RKO (cell line): ENCODE measurements around the gene GPD1.

Experiments used
- DNase-seq: peaks from one replicate; pipeline ENCODE4 v3.0.0-alpha.2; 2016; ENCODE audit warnings: low spot score

GPD1 gene

DNA sequence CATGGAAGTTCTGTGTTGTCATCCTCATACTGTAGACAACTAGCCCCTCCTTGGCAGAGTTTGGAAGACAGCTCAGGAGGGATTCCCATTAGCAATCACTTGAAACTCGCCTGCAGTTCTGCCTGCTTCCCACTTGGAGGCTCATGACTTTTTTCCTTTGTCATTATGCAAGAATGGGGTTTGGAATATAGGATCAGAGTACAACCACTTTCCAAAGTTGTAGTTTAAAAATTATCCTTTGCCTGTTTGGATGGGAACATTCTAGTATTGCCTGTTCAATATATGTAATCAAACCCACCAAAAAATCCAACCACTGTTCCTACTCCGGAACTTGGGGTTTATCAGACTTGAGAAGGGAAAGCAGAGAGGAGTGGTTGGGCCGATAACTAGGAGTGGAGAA lies 2.1 kb upstream of the GPD1 start:
- DNase-seq: peak; percentile 78

DNA sequence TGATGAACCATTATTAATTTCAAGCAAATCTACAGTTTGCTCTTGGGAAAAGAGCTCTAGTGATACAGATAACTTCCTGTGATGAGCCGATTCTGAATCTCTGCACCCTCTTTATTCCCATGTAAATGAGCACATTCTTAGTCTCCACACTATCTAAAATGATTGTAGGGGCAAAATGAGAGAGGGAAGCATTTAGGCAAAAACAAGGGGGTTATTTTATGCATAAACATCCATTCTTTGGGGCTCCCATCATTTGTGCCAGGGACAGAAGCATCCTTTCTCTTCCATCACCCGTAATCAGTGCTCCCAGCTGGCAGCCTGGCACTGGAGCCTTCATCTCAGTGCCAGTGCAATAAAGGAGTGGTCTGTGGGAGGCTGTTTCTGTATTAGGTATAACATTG lies 1.7 kb upstream of the GPD1 start:
- no peak for DNase-seq

DNA sequence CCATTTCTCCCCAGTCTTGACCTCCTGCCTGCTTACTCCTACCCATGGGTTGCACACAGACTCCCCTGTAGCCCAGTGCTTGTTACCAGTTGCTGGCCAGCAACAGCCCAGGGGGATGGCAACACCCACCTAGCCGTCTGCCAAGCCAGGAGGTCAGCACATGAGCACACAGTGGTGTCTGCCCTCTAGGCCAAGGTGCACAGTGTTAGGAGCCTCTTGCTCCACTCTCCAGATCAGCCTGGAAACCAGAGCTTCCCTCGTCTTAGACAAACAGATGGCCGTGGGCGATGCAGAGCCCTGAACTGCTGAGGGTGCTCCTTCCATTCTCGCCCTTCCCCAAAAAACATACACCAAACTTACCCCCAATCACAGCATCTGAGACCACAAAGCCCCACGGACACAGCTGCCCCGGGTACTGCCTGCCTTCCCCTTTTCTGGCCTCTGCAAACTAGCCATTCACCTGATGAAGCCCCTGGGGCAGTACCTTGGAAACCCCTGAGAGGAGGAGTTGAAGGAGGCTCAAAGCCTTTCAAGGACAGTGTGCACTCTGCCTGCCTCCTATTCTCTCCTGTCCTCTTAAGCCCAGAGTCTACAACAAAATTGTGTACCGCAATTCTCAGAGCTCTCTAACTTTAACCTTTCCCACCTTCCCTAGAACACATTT lies 1.0 kb upstream of the GPD1 start:
- no peak for DNase-seq

DNA sequence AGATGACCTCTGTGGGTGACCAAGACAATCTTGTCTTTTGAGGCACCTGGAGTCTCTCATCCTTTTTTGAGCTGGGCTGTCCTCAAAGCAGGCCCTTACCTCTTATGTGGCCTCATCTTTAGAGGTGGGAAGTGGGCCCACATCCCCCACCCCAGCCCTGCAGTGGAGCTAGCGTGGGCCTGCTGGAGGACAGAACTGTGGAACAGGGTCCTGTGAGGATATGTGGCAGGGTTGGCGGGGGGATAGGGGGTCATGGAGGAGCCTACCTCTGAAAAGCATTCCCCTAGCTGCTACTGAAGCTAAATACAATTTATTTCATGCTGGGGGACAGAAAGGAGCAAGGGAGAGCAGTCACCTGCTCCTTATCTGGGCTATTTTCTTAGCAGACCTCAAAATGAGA lies 457 bp upstream of the GPD1 start:
- DNase-seq: no peak

DNA sequence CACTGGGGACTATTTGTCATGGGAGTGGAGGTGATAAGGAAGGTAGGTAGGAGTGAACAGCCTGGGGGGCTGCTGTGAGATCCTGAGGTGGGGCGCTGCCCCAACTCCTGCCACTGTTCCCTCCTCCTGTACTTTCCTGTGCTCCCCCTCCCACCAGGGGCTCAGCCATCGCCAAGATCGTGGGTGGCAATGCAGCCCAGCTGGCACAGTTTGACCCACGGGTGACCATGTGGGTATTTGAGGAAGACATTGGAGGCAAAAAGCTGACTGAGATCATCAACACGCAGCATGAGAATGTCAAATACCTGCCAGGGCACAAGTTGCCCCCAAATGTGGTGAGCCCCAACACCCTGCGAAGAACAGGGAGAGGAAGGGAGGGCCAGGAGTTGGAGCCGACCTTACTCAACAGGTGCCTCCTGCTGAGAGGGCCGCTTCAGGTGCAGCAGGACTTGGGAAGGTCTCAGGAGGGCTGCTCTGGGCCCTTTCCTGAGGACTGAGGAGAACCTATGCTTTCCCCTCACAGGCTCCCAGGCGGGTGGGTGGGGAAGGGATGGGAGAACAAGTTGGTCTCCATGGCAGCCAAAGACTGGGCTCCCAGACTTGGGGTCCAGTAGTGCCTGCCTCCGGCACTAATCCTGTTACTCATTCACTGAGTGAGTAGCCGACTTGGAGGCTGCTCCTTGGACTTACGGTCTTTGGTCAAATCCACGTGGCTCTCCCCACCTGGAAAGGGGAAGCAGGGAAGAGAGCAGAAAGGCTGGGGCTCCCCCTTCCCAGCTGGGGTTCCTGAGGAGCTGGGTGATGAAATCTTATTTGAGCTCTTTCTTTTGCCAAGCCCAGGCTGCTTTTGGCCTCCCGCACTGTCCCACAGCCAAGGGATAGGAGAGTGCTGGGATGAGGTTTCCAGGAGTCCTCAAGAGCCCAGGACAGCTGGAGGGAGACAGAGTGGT lies 884 bp downstream of the GPD1 start:
- DNase-seq: no peak

- no peak for DNase-seq
Observed at GRCh38 chr12:50105913-50106450, 2.2 kb downstream of the GPD1 start.

- DNase-seq: no peak
Observed at GRCh38 chr12:50106907-50107306, 3.1 kb downstream of the GPD1 start.

DNA sequence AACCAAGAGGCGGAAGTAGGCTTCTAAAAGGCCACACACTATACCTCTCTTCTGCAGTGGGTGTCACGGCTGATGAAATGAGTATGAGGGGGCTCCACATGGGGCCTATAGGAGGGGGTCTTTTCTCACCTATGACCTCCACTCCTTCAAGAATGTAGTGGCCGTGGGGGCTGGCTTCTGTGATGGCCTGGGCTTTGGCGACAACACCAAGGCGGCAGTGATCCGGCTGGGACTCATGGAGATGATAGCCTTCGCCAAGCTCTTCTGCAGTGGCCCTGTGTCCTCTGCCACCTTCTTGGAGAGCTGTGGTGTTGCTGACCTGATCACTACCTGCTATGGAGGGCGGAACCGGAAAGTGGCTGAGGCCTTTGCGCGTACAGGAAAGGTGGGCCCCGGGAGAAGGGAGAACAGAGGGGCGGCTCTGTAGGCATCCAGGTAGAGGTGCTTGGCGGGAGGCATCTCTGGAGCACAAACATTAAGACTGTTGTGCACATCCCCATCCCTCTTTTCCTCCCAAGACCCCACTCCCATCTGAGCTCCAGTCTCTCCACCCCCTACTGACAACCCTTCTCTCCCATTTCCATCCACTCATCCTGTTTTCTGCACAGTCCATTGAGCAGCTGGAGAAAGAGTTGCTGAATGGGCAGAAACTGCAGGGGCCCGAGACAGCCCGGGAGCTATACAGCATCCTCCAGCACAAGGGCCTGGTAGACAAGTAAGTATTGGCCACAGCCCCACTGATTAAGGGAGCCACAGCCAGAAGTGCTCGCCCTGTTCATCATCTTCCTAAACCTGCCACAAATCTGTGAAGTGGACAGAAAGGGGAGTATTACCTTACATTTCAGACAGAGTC lies 3.8 kb downstream of the GPD1 start:
- DNase-seq: no peak

DNA sequence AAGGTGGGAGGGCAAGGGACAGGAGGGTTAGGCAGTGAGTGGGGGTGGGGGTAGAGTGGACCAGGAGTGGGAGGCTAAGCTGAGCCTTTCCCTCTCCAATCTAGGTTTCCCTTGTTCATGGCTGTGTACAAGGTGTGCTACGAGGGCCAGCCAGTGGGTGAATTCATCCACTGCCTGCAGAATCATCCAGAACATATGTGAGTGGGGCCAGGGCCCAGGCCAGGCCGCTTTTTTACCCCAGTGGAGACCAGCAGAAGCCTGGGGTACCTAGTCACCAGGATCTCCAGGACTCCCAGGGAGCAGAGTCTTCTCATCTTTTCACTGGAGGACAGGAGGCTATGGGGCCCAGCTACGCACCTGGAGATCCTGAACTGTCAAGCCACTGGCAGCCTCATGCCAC lies 5.5 kb downstream of the GPD1 start:
- no peak for DNase-seq

- DNase-seq: no peak
Observed at GRCh38 chr12:50110127-50110761, 6.4 kb downstream of the GPD1 start.

DNA sequence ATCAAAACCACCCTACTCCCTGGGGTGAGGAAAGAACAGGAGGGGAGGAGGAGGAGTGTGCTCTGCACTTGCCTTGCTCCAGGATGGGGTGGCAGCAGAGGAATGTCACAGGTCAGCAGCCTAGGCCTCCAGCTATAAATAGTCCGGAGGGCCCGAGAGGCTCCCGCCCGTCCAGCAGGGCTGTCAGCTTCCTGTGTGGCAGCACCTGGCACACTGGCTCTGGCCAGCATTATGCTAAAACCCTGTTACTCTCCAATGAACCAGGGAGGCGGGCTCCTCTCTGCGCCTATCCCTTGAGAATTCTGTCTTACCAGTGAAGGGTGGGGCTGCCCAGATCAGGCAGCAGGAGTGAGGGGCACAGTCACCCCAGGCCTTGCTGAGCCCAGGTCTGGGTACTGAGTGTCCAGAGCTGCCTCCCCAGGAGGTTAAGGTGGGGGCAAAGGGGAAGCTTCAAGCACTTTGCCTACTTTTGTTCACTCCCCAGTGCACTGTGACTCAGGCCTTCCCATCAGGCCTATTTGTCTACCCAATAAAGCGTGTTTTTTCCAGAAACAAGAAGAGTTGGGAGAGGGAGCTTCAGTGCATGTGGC lies 7.0 kb downstream of the GPD1 start:
- DNase-seq: no peak

DNA sequence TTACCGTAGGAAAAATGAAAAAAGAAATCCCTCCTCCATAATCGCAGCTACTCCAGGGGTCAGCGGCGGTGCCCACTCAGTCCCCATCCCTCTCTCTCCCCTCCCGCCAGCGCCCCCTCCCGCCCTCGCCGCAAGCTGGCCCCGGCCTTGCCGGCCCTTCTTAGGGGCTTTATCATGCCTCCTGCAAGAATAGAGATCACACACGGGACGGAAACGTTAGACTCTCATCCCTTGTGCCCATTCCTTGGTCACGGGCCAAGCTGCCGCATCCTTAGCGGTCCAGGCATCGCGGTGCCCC lies 7.5 kb downstream of the GPD1 start:
- DNase-seq: no peak

GRCh38 chr12:50111693-50112455 lies 8.1 kb downstream of the GPD1 start, which contains the start of gene COX14:
COX14 (plus strand) TSS chr12:50112236; CDS start chr12:50120044, 7,808 bp downstream.
- peak; percentile 99 for DNase-seq

DNA sequence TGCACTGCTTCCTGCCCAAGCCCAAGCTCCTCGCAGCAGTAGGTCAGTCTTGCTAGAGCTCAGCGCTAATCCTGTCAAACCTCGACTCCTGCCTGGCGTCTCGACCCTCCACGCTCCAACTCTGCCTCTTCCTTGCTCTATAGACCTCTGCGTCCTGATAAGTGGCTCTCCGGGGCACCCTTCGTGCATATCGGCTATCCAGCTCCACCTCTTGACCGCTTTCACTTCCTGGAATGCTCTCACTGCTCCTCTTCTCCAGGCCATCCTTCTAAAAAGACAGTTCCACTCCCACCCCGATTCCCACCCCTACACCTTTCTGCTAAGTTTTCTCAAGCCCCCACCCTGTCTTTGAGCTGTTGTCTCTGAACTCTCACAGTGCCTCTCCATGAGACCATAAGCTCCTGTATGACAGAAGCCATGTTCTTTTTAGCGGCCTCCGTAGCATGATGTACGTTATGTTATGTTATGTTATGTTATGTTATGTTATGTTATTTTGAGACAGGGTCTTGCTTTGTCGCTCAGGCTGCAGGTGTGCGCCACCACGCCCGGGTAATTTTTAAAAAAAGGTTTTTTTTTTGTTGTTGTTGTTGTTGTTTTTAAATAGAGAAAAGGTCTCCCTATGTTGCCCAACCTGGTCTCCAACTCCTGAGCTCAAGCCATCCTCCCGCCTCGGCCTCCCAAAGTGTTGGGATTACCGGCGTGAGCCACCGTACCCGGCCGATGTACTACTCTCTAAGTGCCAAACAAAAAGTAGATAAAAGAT lies 8.8 kb downstream of the GPD1 start:
- peak; percentile 72 for DNase-seq

- DNase-seq: no peak
Observed at GRCh38 chr12:50117057-50117622, 13.3 kb downstream of the GPD1 start.

GRCh38 chr12:50119387-50119786 lies 15.6 kb downstream of the GPD1 start:
- DNase-seq: no peak

GRCh38 chr12:50120521-50120920 lies 16.7 kb downstream of the GPD1 start:
- DNase-seq: no peak

- DNase-seq: no peak
Observed at GRCh38 chr12:50120953-50121352, 17.1 kb downstream of the GPD1 start.

DNA sequence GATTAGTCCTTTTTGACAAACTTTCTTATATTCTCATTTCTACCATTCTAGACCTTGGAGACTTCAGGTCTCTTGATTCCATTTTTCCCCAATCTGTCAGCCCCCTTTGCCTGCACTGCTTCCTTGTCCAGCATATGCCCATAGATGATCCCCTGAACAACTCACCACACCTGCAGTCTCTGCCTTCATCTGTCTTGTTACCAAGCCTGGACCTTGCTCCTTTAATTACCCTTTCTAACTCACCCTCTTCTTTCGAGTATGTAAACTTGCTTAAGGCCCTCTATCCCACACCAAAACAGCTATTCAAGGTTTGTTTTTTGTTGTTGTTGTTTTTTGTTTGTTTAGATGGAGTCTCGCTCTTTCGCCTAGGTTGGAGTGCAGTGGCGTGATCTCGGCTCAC lies 17.8 kb downstream of the GPD1 start:
- no peak for DNase-seq

DNA sequence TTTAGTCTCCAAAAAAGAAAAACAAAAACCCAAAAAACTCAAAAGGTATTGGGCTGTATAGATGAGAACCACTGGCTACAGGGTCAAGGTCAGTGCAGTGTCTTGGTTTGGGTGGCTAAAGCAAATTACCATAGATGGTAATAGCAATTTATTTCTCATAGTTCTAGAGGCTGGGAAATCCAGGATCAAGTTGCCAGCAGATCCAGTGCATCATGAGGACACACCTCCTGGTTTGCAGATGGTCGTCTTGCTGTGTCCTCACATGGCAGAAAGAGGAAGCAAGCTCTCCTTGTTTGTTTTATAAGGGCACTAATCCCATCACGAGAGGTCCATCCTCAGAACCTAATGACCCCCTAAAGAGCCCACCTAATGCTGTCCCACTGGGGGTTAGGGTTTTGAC lies 19.4 kb downstream of the GPD1 start:
- DNase-seq: no peak
